GOT3 (cell line): ENCODE data around the gene ATM.
"Not testable (repeated sequence)": the region's sequence is repeated elsewhere in the genome, so short reads cannot be mapped to it uniquely, and the experiment has no call there.

Experiments
- DNase-seq: peaks from one replicate; lab custom pipeline; 2025; ENCODE audit warnings: mixed read lengths; lab: John Stamatoyannopoulos, UW

ATM gene

DNA sequence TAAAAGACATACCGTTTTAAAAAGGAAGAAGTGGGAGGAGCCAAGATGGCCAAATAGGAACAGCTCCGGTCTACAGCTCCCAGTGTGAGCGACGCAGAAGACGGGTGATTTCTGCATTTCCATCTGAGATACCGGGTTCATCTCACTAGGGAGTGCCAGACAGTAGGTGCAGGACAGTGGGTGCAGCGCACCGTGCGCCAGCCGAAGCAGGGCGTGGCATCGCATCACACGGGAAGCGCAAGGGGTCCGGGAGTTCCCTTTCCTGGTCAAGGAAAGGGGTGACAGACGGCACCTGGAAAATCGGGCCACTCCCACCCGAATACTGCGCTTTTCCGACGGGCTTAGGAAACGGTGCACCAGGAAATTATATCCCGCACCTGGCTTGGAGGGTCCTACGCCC is 150.6 kb downstream of the ATM start:
- DNase-seq = not testable (repeated sequence)

DNA sequence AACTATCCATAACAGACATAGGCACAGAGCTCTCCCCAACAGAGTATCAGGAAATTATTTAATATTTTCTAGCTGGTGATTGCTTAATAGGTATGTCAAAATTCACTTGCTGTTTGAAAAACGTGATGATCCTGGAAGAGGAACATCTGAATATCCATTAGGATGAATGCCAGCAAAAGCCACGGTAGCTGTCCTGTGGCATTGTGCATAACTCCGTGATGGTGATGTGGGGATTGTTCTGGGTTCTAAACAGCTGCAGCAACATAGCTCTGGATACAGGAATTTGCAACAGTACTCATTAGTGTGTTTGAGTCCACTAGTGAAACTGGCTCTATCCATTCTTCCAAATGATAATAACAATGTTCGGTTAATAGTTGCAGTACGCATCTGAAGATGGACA is 165.7 kb downstream of the ATM start:
- no peak for DNase-seq

GRCh38 chr11:108392353-108392752 is 169.5 kb downstream of the ATM start:
- no peak for DNase-seq

- DNase-seq = no peak
Measured at GRCh38 chr11:108393046-108393445, 170.2 kb downstream of the ATM start.

GRCh38 chr11:108394744-108395284 is 171.9 kb downstream of the ATM start:
- DNase-seq = no peak

DNA sequence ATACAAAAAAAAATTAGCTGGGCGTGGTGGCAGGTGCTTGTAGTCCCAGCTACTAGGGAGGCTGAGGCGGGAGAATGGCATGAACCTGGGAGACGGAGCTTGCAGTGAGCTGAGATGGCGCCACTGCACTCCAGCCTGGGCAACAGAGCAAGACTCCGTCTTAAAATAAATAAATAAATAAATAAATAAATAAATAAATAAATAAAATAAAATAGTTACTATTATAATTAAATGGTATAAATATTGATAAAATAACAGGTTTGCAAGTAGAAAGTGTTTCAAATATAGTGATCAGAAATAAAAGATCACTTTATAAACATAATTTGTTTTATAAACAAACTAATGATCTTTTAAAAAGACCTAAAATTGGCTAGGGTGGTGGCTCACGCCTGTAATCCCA is 173.8 kb downstream of the ATM start:
- not testable (repeated sequence) for DNase-seq

GRCh38 chr11:108398439-108398838 is 175.6 kb downstream of the ATM start:
- DNase-seq = no peak

- no peak for DNase-seq
Measured at GRCh38 chr11:108402241-108402640, 179.4 kb downstream of the ATM start.

- DNase-seq = no peak
Measured at GRCh38 chr11:108403052-108403451, 180.2 kb downstream of the ATM start.

- DNase-seq = no peak
Measured at GRCh38 chr11:108405706-108406105, 182.8 kb downstream of the ATM start.

GRCh38 chr11:108414958-108415357 is 192.1 kb downstream of the ATM start:
- DNase-seq = no peak

GRCh38 chr11:108417551-108417950 is 194.7 kb downstream of the ATM start:
- not testable (repeated sequence) for DNase-seq
